Activated CD4-positive, alpha-beta T cell treated with anti-CD3 and anti-CD28 coated beads for 1 hour (primary cell): ENCODE measurements around the gene CYTH2.
A peak's percentile ranks its signal among the peaks of the same experiment; 100 is the strongest.
"Not testable (repeated sequence)": the region's sequence is repeated elsewhere in the genome, so short reads cannot be mapped to it uniquely, and the experiment has no call there.

ENCODE experiments used
- DNase-seq: peaks from one replicate; pipeline ENCODE4 v3.0.0-alpha.2; 2020

CYTH2 gene

DNA sequence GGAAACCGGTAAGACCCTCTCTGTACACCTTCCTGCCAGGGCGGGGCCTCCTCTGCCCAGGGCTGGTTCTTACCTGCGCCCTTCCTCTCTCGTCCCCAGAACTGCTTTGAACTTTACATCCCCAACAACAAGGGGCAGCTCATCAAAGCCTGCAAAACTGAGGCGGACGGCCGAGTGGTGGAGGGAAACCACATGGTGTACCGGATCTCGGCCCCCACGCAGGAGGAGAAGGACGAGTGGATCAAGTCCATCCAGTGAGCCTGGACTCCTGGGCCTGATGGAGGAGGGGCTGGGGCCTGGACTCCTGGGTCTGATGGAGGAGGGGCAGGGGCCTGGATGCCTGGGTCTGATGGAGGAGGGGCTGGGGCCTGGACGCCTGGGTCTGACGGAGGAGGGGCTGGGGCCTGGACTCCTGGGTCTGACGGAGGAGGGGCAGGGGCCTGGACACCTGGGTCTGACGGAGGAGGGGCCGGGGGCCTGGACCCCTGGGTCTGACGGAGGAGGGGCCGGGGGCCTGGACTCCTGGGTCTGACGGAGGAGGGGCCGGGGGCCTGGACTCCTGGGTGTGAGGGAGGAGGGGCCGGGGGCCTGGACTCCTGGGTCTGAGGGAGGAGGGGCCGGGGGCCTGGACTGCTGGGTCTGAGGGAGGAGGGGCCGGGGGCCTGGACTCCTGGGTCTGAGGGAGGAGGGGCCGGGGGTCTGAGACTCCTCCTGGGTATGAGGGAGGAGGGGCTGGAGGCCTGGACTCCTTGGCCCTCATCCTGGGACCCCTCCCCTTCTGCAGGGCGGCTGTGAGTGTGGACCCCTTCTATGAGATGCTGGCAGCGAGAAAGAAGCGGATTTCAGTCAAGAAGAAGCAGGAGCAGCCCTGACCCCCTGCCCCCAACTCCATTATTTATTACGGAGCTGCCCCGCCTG is 9.4 kb downstream of the CYTH2 start:
- no peak for DNase-seq

DNA sequence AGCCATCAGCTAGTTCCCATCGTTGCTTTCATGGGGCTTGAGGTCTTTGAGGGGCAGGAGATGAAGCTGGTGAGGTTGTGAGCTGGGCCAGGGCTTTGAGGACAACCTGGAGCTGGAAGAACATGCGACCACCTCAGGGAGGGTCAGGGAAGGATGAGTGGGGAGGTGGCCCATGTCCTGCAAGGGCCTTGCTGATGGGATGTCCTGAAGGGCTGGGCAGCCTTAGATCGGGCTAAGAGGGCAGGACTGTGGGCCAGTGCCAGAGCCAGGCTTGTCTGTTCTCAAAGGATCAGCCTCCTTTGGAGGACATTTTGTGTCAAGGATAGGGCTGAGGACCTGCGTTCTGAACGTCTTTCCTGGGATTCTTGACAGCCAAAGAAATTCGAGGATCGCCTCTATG is 10.5 kb downstream of the CYTH2 start:
- no peak for DNase-seq

DNA sequence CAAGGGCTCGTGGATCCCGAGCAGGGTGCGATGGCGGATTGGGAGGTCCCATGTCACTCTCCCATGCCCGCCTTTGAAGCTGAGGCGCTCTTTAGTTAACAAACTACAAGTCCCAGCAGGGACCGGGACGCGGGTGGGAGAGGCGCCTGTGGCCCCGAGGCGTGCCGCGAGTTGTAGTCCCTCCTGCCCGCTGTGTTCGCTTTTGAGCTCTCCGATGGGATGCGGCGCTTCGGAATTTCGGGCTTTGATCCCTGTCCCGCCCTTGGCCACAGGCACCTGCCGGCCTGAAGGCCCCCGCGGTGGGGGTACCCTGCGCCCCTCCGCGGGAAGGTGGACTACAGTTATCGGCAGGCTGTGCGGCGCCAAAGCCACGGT is 11.0 kb downstream of the CYTH2 start:
- no peak for DNase-seq

DNA sequence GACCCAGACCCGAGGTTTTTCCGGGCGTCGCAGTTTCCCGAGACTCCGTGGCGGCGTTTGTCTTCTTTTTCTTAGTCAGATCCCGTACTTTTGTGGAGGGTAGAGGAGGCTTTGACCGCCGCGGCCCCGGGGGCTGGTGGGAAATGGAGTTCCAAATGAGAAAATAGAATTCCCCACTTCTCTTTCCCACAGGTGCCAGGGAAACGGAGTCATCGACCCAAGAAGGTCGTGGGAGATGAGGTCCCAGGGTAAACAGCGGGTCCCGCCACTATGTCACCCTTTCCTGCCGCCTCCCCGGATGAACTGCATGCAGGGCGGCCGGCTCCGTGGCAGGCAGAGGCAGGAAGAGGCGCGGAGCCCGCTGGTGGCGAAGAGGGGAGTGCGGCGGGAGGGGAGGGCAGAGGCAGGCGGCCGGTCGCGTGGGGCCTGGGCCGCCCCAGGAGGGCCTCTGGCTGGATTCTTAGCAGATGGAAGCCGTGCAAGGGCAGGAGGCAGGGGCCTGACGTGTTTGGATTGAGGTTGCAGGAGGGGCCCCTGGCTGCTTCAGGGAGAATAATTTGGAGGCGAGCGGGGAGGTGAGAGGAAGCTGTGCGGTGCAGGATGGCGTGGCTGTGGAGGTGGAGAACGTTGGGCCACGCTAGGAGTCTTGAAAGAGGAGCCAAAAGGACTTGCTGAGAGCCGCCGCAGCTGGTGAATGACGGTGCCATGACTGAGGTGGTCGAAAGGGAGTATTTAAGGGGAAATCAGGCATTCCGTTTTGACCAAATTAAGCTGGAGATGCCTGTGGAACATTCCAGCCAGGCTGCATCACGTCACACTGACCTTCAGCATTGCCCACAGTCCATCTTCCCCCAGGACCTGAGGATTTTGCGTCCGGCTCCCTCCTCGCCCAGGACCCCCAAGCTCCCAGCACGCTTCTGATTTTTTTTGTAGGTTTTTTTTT is 11.7 kb downstream of the CYTH2 start:
- peak; percentile 28 for DNase-seq

DNA sequence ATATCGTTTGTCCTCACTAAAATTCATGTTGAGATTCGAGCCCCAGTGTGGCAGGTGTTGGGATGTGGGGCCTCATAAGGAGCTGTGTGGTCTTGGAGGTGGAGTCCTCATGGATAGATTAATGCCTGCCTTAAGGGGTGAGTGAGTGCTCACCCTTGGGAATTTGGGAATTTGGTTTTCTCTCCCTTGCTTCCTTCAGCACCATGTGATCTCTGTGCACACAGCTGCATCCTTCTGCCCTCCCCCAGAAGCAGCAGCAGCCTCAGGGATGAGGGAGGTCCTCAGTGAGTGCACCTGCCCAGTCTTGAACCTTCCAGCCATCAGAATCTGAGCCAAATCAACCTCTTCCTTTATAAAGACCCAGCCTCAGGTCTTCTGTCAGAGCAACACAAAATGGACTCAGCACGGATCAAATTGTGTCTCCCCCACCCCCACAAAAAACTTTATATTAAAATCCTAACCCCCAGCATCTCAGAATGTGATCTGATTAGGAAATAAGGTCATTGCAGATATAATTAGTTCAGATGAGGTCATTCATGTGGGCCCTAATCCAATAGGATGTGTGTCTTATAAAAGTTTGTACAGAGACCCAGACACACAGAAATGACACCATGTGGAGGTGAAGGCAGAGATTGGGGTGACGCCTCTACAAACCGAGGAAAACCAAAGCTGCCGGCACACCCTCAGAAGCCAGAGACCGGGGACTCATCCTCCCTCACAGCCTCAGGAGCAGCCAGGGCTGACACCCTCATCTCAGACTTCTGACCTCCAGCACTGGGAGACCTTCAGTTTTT is 12.9 kb downstream of the CYTH2 start:
- DNase-seq = no peak

DNA sequence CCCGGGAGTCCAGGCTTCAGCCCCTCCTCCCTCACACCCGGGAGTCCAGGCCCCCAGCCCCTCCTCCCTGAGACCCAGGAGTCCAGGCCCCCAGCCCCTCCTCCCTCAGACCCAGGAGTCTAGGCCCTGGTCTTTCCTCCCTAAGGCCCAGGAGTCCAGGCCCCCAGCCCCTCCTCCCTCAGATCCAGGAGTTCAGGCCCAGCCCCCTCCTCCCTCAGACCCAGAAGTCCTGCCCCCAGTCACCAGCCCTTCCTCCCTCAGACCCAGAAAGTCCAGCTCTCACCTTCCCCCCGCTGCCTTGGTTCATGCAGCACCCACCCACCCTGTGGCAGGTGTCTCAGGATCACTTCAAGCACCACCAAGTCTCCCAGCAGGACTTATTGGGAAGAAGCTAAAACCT is 14.1 kb downstream of the CYTH2 start:
- DNase-seq = no peak

DNA sequence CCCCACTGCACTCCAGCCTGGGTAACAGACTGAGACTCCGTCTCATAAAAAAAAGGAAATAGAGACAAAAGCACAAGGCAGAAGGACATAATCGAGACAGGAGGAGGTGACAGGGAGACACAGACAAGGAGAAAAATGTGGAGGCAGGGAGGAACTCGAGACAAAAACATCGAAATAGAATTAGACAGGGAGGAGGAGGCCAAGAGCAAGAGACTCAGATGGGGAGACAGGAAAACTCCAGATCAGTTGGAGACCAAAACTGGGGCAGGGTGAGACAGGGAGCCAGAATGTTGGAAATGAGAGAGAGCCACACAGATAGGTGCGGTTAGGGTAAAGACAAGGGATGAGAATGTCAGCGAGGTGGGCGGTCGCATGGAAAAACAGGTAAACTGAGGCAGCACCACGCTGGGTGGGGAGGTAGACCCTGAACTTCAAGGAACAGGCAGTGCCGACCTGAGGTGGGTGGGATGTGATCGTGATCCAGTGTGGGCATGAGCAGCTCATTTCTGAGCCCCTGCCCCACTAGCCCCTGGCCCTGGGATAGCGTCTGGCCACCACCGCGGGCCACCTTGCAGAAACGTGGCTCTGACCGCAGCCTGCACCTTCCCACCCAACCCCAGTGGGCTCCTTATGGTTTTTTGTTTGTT is 15.2 kb downstream of the CYTH2 start:
- DNase-seq = no peak

DNA sequence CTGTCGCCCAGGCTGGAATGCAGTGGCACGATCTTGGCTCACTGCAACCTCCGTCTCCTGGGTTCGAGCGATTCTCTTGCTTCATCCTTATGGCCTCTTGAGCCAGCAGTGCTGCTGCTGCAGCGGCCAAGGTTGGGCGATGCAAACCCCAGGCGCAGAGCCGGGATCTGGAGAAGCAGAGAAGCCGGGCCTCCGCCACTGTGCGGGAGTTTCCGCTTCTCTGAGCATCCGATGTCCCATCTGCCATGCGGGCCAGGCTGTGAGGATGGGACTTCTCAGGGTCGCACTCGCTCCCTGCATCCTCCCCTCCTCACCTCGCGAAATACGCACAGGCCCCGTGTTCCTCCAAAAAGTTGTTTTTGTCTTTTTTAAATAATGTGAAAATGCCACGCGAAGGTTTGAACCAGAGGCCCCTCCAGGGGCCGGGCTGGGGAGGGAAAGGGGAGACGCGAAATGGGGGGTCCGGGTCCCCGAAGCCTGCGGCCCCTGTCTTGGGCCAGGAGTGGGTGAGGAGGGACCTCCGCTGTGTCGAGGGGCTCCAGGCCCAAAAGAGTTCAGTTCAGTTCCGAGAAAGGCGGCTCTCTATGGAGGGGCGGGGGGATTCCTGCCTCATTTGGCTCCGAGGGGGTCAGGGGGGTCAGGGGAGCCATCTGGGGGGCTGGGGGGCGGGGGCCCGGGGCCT is 15.9 kb downstream of the CYTH2 start:
- no peak for DNase-seq

DNA sequence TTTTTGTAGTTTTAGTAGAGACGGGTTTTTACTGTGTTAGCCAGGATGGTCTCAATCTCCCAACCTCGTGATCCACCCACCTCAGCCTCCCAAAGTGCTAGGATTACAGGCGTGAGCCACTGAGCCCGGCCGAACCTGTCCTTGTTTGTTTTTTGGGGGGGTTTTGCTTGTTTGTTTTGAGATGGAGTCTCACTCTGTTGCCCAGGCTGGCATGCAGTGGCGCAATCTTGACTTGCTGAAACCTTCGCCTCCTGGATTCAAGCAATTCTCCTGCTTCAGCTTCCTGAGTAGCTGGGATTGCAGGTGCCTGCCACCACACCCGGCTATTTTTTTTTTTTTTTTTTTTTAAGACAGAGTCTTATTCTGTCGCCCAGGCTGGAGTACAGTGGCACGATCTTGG is 17.5 kb downstream of the CYTH2 start:
- not testable (repeated sequence) for DNase-seq

DNA sequence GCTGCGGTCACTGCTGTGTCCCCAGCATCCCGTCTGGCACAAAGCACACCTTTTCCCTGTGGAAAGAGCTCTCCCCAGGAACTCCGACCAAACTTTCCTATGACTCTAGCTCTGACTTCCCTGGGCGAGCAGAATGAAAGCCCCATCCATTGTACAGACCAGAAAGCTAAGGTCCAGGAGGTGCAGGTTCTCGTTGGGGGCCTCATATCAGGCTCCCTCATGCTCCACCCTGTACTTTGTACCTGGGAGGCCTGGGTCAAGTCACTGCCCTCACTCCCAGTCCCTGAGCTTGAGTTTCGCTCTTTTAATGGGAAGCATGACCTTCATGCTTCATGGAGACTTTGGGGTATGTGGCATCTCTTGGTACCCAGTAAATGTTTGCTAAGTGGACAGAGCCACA is 18.4 kb downstream of the CYTH2 start:
- DNase-seq = no peak

DNA sequence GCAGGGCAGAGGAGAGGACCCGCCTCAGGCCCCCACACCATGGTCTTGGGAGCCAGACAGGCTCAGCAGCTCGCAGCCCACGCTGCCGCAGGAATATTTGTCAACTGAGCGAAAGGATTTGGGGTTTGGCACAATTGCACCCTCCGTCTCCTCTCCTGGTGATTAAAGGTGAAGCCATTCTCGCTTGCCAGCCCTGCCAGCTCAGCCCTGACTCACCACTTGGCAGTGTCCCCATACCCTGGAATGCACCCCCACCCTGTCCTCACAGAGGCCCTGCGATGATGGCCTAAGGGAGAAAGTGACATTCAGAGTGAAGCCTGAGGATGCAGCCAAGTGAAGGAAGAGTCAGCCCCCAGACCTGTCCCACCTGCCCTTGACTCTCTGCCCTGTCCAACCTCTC is 18.8 kb downstream of the CYTH2 start:
- DNase-seq = no peak

DNA sequence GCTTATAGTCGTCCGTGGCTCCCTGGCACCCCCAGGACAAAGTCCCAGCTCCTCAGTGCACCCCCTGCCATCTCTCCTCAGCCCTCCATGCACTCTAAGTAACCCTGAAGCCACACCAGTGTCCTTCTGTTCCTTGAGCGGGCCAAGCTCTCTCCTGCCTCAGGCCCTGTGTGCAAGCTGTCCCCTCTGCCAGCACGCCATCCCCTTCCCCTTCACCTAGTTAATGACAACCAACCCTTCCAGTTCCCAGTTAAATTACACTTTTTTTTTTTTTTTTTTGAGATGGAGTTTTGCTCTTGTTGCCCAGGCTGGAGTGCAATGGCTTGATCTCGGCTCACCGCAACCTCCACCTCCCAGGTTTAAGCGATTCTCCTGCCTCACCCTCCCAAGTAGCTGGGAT is 19.3 kb downstream of the CYTH2 start:
- DNase-seq = not testable (repeated sequence)

DNA sequence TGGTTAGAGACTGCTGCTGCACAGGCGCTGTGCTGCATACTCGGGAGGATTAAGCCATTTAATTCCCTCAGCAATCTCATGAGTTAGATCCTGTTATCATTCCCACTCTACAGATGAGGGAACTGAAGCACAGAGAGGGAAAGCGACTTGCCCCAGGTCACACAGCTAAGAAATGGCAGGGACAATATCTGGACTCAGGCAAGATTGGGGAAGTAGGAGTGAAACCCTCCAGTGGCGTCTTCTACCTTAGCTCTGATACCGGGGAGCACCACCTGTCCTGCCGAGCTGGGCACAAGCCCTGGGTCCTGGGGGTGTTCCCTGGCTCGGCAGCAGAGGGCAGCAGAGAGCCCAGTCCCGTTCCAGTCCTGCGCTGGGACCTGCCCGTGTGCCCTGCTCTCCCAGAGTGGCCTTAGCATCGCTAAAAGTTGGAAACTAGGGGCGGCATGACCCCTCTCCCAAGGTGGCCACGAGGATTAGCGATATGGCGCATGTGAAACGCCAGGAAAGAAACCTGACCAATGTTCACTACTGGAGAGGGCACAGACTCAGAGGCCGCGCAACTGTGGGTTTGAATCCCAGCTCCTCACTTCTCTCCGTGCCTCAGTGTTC is 20.5 kb downstream of the CYTH2 start:
- DNase-seq = peak; percentile 65

DNA sequence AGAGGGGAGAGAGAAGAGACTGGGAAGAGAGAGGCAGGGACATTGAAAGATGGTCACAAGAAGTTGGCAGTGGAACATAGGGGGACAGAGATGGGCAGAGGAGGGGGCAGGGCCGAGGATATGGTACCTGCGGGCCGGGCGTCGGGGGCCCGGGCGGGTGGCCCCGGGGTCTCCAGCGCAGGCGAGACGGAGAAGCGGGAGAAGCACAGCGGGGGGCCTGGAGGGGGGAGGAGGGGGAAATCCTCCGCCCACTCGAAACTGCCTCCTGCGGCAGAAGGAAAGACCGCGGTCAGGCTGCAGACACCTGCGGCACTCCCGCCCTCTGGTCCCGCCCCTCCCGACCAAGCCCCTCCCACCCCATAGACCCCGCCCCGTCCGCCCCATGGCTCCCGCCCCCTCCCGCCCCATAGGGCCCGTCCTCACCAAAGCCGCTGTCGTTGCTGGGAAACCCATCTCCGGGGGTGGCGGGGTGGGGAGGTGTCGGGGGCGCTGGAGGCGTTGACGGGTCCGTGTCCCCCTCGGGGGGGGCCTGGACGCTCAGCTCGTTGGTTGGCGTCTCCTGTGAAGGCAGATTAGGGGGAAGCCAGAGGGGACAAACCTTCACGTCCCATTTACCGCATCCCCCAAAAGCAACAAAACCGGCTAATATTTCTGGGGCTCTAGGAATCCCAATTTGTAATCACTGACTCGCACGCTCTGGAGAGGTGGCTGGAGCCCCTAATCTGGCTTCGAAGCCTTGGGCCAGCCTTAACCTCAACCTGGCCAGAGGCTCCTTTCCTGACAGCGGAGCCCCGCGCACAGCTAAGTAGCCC is 22.0 kb downstream of the CYTH2 start:
- peak; percentile 38 for DNase-seq

DNA sequence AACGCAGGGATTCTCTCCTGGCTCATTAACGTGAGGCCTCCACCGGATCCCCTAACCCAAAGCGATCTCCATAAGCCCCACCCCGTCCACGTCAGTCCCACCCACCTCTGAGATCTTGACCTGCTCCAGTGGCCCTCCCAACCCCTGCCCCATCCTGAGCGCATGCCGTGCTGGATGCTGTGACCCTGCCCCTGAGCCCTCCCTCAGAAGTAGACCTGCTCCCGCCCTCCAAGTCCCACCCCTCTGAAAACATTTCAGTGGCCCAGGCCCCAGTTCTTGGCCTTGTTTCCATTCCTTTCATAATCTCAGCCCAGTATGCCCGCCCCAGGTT is 22.6 kb downstream of the CYTH2 start:
- no peak for DNase-seq

DNA sequence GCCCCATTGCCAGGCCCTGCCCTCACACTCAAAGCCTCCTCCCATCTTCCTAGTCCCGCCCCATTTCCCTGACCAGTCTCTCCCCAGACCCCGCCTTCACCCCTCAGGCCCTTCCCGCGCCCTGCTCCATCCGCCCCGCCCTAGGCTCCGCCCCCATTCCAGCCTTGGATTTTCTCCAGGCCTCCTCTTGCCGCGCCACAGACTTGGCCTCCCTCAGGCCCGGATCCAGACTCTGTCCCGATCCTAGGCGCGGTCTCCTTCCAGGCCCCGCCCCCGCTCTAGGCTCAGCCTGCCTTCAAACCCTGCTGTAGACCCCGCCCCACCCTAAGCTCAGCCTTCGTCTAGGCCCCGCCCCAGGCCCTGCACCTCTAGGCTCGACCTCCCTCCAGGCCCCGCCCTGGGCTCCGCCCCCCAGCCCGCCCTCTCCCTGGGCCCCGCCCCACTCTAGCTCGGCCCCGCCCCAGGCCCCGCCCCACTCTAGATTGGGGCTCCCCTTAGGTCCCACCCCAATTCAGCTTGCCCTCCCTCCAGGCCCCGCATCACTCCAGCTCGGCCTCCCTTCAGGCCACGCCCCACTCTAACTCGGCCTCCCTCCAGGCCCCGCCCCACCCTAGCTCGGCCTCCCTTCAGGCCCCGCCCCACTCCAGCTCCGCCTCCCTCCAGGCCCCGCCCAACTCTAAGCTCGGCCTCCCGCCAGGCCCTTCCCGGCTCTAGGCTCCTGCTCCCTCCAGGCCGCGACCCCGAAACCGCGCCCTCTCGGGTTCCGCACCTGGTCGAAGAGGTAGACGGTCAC is 24.0 kb downstream of the CYTH2 start:
- DNase-seq = peak; percentile 69

DNA sequence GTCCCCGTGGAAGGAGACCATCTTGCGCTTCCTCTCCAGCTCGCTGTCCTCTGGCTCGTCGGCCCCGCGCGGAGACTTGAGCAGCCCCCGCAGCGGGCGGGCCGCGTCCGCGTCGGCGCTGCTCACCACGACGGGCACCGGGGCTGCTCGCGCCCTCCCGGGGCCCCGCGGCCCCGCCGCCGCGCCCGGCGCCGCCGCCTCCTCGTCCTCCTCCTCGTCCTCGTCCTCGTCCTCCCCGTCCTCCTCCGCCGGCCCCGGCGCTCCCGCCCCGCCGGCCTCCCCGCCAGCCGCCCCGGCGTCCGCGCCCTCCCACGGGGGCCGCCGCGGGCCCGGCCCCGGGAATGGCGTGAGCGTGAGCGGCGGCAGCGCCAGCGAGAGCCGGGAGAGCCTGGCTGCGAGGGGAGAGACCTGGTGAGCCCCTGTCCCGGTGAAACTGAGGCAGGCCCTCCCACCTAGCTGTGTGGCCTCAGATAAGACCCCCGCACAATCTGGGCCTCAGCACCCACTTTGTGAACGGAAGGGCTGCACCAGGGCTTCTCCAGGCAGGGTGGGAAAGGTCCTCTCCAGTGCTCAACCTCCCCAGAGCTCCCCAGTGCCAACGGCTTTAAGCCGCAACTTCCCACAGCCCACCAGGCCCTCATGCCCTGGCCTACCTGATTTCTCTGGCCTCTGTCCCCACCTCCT is 24.7 kb downstream of the CYTH2 start:
- no peak for DNase-seq

DNA sequence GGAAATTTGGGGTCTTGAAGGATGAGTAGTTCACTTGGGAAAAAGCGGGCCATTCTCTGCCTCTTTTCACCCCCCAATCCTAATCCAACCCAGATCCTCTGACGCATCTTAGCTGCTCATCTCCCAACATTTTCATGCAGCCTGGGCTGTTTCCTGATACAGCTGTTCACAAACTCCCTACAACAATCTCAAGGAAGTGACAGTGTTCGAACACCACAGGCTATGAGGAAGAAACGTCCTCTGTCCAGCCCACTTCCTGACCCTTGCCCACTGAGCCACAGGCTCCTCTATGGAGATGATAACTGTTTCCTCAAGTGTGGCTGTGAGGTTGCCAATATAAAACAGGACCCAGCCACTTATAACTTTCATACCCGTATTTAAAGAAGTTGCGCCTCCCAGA is 26.2 kb downstream of the CYTH2 start:
- DNase-seq = no peak
